Measurements from ENCODE around the gene C1orf105.

C1orf105 gene

DNA sequence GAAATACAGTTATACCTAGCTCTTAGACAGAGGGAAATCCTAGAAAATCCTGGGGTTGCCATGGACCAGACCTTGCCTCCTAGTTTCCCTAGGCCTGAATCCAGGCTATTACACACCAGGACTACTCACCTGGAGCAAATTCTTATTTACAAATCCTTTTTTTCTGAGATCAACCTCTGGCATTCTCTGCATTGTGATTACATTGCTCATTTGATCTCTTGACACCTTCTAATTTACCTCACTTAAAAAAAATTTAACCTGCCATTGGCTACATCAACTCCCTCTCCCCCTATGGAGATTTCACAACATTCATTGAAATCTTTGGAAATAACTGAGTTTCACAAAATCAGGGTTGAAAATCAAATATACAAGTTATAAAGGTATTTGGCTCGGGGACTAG is 2.9 kb upstream of the C1orf105 start:
- TF ChIP-seq, protein P1, sequence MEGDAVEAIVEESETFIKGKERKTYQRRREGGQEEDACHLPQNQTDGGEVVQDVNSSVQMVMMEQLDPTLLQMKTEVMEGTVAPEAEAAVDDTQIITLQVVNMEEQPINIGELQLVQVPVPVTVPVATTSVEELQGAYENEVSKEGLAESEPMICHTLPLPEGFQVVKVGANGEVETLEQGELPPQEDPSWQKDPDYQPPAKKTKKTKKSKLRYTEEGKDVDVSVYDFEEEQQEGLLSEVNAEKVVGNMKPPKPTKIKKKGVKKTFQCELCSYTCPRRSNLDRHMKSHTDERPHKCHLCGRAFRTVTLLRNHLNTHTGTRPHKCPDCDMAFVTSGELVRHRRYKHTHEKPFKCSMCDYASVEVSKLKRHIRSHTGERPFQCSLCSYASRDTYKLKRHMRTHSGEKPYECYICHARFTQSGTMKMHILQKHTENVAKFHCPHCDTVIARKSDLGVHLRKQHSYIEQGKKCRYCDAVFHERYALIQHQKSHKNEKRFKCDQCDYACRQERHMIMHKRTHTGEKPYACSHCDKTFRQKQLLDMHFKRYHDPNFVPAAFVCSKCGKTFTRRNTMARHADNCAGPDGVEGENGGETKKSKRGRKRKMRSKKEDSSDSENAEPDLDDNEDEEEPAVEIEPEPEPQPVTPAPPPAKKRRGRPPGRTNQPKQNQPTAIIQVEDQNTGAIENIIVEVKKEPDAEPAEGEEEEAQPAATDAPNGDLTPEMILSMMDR (IDR thresholded peaks at IDR 0.05), result no peak
- DNase-seq, result no peak
- peaks cover 12% of the 10 kb centered on the region for H3K36me3 Mint-ChIP-seq (ENCODE audit: low read depth)
- no peaks in the 10 kb centered on the region for H3K9me3 Mint-ChIP-seq
- peaks cover 45% of the 10 kb centered on the region for H3K4me1 Mint-ChIP-seq
- no peak overlapping the region for H3K4me3 Mint-ChIP-seq
- no peaks in the 10 kb centered on the region for H3K27me3 Mint-ChIP-seq (ENCODE audit: low read depth, poor library complexity)
- no peak overlapping the region for H3K27ac Mint-ChIP-seq

DNA sequence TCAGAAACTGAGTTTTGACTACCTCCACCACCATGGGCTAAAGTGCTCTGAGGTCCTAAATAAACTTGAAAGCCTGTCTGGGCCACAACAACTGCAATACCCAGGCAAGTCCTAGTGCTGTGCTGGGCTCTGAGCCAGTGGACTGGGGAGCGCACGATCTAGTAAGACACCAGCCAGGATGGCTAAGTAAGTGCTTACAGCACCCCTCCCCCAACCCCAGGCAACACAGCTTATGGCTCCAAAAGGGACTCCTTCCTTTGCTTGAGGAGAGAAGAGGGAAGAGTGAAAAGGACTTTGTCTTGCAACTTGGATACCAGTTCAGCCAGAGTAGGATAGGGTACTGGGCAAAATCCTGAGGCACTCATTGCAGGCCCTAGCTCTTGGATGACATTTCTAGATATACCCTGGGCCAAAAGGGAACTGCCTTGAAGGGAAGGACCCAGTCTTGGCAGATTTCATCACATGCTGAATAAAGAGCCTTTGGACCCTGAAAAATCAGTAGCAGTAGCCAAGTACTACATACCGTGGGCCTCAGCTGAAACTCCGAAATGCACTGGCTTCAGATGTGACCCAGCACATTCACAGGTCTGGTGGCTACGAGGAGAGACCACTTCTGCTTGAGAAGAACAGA is 1.6 kb downstream of the C1orf105 start:
- H3K4me1 Mint-ChIP-seq, result peaks cover 30% of the 10 kb centered on the region
- H3K36me3 Mint-ChIP-seq (ENCODE audit: low read depth), result no peaks in the 10 kb centered on the region
- no peak overlapping the region for H3K4me3 Mint-ChIP-seq

DNA sequence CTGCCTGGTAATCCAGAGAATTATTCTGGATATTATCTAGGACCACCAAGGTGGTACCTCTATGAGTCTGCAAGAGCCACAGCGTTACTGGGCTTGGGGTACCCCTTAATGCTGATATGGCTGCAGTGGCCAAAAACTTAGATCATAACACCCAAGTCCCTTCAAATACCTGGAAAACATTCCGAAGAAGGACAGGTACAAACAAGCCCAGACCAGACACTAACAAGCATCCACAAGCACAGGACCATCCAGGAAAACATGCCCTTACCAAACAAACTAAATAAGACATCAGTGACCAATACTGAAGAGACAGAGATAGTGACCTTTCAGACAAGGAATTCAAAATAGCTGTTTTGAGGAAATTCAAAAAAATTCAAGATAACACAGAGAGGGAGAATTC is 2.9 kb downstream of the C1orf105 start:
- Mint-ChIP-seq H3K9me3 (no peaks in the 10 kb centered on the region), H3K4me1 (peaks cover 17% of the 10 kb centered on the region), H3K27me3 (ENCODE audit: low read depth, poor library complexity) (no peaks in the 10 kb centered on the region), H3K27ac (no peak overlapping the region), H3K4me3 (no peak overlapping the region), H3K36me3 (ENCODE audit: low read depth) (no peaks in the 10 kb centered on the region)
- TF ChIP-seq, protein P1 (IDR thresholded peaks at IDR 0.05), result no peak
- no peak for DNase-seq

More for the DNA sequence above, 1.6 kb downstream of the C1orf105 start:
- DNase-seq, result no peak
- Mint-ChIP-seq H3K9me3 (no peaks in the 10 kb centered on the region), H3K27me3 (ENCODE audit: low read depth, poor library complexity) (no peaks in the 10 kb centered on the region), H3K27ac (no peak overlapping the region)
- TF ChIP-seq, protein P1 (IDR thresholded peaks at IDR 0.05), result no peak

DNA sequence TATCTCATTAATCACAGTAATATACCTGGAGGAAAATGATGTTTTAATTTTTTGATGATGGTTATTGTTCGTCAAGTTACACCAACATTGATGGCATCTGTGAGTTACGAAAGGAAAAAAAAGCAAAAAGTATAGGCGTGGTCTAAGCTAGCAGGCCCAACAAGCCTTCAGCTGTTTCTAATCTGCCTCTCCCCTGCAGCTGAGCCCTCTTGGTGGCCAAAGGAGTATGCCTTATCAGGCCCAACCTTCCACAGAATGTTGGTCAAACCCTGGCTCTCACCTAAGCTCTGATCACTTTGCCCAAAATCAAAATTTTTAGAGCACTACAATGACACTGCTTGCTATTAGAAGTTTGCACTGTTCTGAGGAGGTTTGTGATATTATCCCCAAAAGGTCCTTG is 4.9 kb downstream of the C1orf105 start:
- Mint-ChIP-seq H3K4me3 (no peak overlapping the region), H3K4me1 (peaks cover 6% of the 10 kb centered on the region), H3K36me3 (ENCODE audit: low read depth) (no peaks in the 10 kb centered on the region), H3K9me3 (no peaks in the 10 kb centered on the region), H3K27me3 (ENCODE audit: low read depth, poor library complexity) (no peaks in the 10 kb centered on the region), H3K27ac (no peak overlapping the region)
- no peak for DNase-seq
- TF ChIP-seq, protein P1 (IDR thresholded peaks at IDR 0.05), result no peak

DNA sequence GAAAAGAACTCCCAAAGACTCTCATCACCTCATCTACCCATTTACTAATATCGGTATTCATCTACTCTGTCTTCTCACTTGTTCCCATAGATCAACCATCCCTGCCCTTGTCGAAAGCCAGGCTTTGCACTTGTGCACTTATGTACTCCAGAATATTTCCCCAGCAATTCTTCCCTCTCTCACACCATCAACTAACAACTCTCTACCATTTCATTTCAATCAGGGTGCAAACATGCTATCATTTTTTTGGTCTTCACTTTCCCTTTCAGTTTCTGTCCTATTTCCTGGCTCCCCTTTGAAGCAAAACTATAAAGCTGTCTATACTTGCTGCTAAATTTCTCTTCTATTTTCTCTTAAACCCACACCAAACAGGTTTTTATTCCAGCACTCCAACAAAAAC is 6.7 kb downstream of the C1orf105 start:
- no peaks in the 10 kb centered on the region for H3K9me3 Mint-ChIP-seq
- no peaks in the 10 kb centered on the region for H3K27me3 Mint-ChIP-seq (ENCODE audit: low read depth, poor library complexity)
- H3K36me3 Mint-ChIP-seq (ENCODE audit: low read depth), result no peaks in the 10 kb centered on the region
- H3K27ac Mint-ChIP-seq, result no peak overlapping the region
- H3K4me1 Mint-ChIP-seq, result peaks cover 7% of the 10 kb centered on the region
- TF ChIP-seq, protein P1 (IDR thresholded peaks at IDR 0.05), result no peak
- no peak overlapping the region for H3K4me3 Mint-ChIP-seq
- no peak for DNase-seq

Measured in nephron progenitor cell (in vitro differentiated cells).